GM12878 (cell line): ENCODE measurements around the gene USP16. TPM values are rescaled to one million over a fixed set of nuclear protein-coding genes. Genes with fewer than 3 reads are reported as not detected.

ENCODE experiments used
- BCLAF1 ChIP-seq: fragments of 450-650 bp; IDR thresholded peaks from 2 replicates; pipeline ENCODE4 v1.6.1; 2017; ENCODE audit warnings: antibody characterized with exemption, mild to moderate bottlenecking, moderate library complexity
- BHLHE40 ChIP-seq, 2 experiments: fragments of 450-650 bp in 1 of 2; IDR thresholded peaks; 2 replicates each; pipeline ENCODE4 v1.6.1; 2011 to 2017; ENCODE audit warnings: low read depth in 2 of 2, borderline replicate concordance in 1 of 2, improper control_type of control experiment in 1 of 2, low read length in 1 of 2, mild to moderate bottlenecking in 1 of 2
- CBX3 ChIP-seq: fragments of 200-600 bp; sonication (generic); IDR thresholded peaks from 2 replicates; pipeline ENCODE4 v1.6.1; 2016; ENCODE audit warnings: low read depth, borderline replicate concordance
- NRF1 ChIP-seq: conservative IDR thresholded peaks from 2 replicates; pipeline ENCODE4 v1.6.1; 2011; ENCODE audit warnings: mild to moderate bottlenecking, low read depth, low read length, improper control_type of control experiment
- USF1 ChIP-seq: IDR thresholded peaks from 2 replicates; pipeline ENCODE4 v1.6.1; 2011; ENCODE audit warnings: borderline replicate concordance, low read depth, mild to moderate bottlenecking, moderate library complexity, mixed read lengths, low read length; ENCODE audit not compliant: insufficient read depth; ENCODE audit errors: extremely low read length
- polyA plus RNA-seq, 11 experiments: library from polyadenylated mRNA; depleted of rRNA in 4 of 11; unstranded in 6 of 11; stranded (reverse) in 5 of 11; fragments of >200 nt; fragmentation: Nextera tagmentation in 4 of 11; fragmentation: Illumina TruSeq in 1 of 11; extraction: Ambion mirVana in 4 of 11; extraction: Trizol in 1 of 11; gene quantifications; 1 replicate in 1 of 11; 2 replicates in 10 of 11; pipeline versions ENCODE4 v1.2.1 to v1.2.3, GENCODE V29; 2011 to 2016; ENCODE audit warnings: inconsistent platforms in 2 of 11, missing spikeins in 2 of 11, low read depth in 1 of 11
- total RNA-seq, 4 experiments: library from RNA; depleted of rRNA in 3 of 4; stranded (reverse); fragments of >200 nt in 3 of 4; fragmentation: Illumina TruSeq in 1 of 4; extraction: Trizol in 1 of 4; gene quantifications; 2 replicates each; pipeline versions ENCODE4 v1.2.1 to v1.2.3, GENCODE V29; 2013 to 2021

Gene USP16
- total and polyA plus RNA-seq, 10 of the 15 experiments (the other 5 are each of a cell fraction or from before 2014, with no cell fraction given): 29.5 to 68.7 (median 52.3) TPM

GRCh38 chr21:29074783-29075182 is 50.3 kb downstream of the USP16 start (continued):
- TF ChIP-seq BCLAF1 (no peak), CBX3 (no peak), NRF1 (no peak), USF1 (no peak), BHLHE40 (IDR thresholded peaks at IDR 0.05; ENCODE audit: borderline replicate concordance in 1 of 2, low read depth in 2 of 2, low read length in 1 of 2) (no peak)
